Measurements from ENCODE around the gene AMT.

GRCh38 chr3:49456466-49456865 lies 34.2 kb upstream of the AMT start:
- TF ChIP-seq YY1 (IDR thresholded peaks at IDR 0.05; ENCODE audit: insufficient read depth, insufficient replicate concordance, low read depth, low read length), result no peak
- TF ChIP-seq, protein P1, sequence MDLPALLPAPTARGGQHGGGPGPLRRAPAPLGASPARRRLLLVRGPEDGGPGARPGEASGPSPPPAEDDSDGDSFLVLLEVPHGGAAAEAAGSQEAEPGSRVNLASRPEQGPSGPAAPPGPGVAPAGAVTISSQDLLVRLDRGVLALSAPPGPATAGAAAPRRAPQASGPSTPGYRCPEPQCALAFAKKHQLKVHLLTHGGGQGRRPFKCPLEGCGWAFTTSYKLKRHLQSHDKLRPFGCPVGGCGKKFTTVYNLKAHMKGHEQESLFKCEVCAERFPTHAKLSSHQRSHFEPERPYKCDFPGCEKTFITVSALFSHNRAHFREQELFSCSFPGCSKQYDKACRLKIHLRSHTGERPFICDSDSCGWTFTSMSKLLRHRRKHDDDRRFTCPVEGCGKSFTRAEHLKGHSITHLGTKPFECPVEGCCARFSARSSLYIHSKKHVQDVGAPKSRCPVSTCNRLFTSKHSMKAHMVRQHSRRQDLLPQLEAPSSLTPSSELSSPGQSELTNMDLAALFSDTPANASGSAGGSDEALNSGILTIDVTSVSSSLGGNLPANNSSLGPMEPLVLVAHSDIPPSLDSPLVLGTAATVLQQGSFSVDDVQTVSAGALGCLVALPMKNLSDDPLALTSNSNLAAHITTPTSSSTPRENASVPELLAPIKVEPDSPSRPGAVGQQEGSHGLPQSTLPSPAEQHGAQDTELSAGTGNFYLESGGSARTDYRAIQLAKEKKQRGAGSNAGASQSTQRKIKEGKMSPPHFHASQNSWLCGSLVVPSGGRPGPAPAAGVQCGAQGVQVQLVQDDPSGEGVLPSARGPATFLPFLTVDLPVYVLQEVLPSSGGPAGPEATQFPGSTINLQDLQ (CRISPR knock-in tag; IDR thresholded peaks at IDR 0.05), result no peak
- no peak for TF ChIP-seq ASH2L (IDR thresholded peaks at IDR 0.05; ENCODE audit: insufficient read length, low read depth, low read length)
- no peak for TF ChIP-seq POLR2AphosphoS5 (IDR thresholded peaks at IDR 0.05; ENCODE audit: low read depth, low read length)
- TF ChIP-seq REXO4 (CRISPR knock-in tag; IDR thresholded peaks at IDR 0.05; ENCODE audit: borderline replicate concordance), result no peak
- TF ChIP-seq ATF2 (CRISPR knock-in tag; IDR thresholded peaks at IDR 0.05), result no peak
- TF ChIP-seq, protein P2, sequence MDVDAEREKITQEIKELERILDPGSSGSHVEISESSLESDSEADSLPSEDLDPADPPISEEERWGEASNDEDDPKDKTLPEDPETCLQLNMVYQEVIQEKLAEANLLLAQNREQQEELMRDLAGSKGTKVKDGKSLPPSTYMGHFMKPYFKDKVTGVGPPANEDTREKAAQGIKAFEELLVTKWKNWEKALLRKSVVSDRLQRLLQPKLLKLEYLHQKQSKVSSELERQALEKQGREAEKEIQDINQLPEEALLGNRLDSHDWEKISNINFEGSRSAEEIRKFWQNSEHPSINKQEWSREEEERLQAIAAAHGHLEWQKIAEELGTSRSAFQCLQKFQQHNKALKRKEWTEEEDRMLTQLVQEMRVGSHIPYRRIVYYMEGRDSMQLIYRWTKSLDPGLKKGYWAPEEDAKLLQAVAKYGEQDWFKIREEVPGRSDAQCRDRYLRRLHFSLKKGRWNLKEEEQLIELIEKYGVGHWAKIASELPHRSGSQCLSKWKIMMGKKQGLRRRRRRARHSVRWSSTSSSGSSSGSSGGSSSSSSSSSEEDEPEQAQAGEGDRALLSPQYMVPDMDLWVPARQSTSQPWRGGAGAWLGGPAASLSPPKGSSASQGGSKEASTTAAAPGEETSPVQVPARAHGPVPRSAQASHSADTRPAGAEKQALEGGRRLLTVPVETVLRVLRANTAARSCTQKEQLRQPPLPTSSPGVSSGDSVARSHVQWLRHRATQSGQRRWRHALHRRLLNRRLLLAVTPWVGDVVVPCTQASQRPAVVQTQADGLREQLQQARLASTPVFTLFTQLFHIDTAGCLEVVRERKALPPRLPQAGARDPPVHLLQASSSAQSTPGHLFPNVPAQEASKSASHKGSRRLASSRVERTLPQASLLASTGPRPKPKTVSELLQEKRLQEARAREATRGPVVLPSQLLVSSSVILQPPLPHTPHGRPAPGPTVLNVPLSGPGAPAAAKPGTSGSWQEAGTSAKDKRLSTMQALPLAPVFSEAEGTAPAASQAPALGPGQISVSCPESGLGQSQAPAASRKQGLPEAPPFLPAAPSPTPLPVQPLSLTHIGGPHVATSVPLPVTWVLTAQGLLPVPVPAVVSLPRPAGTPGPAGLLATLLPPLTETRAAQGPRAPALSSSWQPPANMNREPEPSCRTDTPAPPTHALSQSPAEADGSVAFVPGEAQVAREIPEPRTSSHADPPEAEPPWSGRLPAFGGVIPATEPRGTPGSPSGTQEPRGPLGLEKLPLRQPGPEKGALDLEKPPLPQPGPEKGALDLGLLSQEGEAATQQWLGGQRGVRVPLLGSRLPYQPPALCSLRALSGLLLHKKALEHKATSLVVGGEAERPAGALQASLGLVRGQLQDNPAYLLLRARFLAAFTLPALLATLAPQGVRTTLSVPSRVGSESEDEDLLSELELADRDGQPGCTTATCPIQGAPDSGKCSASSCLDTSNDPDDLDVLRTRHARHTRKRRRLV (CRISPR knock-in tag; IDR thresholded peaks at IDR 0.05), result no peak
- TF ChIP-seq, protein P3, sequence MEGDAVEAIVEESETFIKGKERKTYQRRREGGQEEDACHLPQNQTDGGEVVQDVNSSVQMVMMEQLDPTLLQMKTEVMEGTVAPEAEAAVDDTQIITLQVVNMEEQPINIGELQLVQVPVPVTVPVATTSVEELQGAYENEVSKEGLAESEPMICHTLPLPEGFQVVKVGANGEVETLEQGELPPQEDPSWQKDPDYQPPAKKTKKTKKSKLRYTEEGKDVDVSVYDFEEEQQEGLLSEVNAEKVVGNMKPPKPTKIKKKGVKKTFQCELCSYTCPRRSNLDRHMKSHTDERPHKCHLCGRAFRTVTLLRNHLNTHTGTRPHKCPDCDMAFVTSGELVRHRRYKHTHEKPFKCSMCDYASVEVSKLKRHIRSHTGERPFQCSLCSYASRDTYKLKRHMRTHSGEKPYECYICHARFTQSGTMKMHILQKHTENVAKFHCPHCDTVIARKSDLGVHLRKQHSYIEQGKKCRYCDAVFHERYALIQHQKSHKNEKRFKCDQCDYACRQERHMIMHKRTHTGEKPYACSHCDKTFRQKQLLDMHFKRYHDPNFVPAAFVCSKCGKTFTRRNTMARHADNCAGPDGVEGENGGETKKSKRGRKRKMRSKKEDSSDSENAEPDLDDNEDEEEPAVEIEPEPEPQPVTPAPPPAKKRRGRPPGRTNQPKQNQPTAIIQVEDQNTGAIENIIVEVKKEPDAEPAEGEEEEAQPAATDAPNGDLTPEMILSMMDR (CRISPR knock-in tag; IDR thresholded peaks at IDR 0.05), result no peak
- TF ChIP-seq, protein P4, sequence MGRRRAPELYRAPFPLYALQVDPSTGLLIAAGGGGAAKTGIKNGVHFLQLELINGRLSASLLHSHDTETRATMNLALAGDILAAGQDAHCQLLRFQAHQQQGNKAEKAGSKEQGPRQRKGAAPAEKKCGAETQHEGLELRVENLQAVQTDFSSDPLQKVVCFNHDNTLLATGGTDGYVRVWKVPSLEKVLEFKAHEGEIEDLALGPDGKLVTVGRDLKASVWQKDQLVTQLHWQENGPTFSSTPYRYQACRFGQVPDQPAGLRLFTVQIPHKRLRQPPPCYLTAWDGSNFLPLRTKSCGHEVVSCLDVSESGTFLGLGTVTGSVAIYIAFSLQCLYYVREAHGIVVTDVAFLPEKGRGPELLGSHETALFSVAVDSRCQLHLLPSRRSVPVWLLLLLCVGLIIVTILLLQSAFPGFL (CRISPR knock-in tag; IDR thresholded peaks at IDR 0.05), result no peak
- no peak for TF ChIP-seq ZNF3 (CRISPR knock-in tag; IDR thresholded peaks at IDR 0.05)

Data from HepG2 (cell line).